Uterus (tissue), 4 donors: Measurements from ENCODE around the gene MAPK8IP2. TPM values are rescaled to one million over a fixed set of nuclear protein-coding genes. Genes with fewer than 3 reads are reported as not detected.

Experiments used
- DNase-seq, 2 donors: peaks; one replicate each; pipeline ENCODE4 v3.0.0-alpha.2; 2019 to 2020
- H3K27ac ChIP-seq, 2 donors: fragments of 200-600 bp; sonication (generic); 1 replicate in 1 of 2; 2 replicates in 1 of 2; pipeline ENCODE4 v1.5.1; 2016 to 2018
- H3K27me3 ChIP-seq, 2 donors: fragments of 200-600 bp; sonication (generic); one replicate each; pipeline ENCODE4 v1.5.1; 2018 to 2019; ENCODE audit warnings: control low read depth in 1 of 2
- H3K36me3 ChIP-seq, 2 donors: fragments of 200-600 bp; sonication (generic); one replicate each; pipeline ENCODE4 v1.5.1; 2019; ENCODE audit warnings: control low read depth in 1 of 2
- H3K4me1 ChIP-seq, 2 donors: fragments of 200-600 bp; sonication (generic); one replicate each; pipeline ENCODE4 v1.5.1; 2018 to 2019; ENCODE audit warnings: control low read depth in 1 of 2
- H3K4me3 ChIP-seq, 2 donors: fragments of 200-600 bp; sonication (generic); 1 replicate in 1 of 2; 2 replicates in 1 of 2; pipeline ENCODE4 v1.5.1; 2018 to 2019; ENCODE audit warnings: mild to moderate bottlenecking in 1 of 2
- H3K9me3 ChIP-seq, 2 donors: fragments of 200-600 bp; sonication (generic); one replicate each; pipeline ENCODE4 v1.5.1; 2019; ENCODE audit warnings: control low read depth in 1 of 2
- CTCF ChIP-seq, 4 experiments: fragments of 200-600 bp in 2 of 4; fragments of 450-650 bp in 2 of 4; sonication (generic) in 2 of 4; IDR thresholded peaks; one replicate each; pipeline ENCODE4 v1.5.1; 2016 to 2019; ENCODE audit warnings: antibody characterized with exemption in 4 of 4, mild to moderate bottlenecking in 2 of 4, moderate library complexity in 1 of 4
- POLR2A ChIP-seq, 2 donors: fragments of 450-650 bp; IDR thresholded peaks; one replicate each; pipeline ENCODE4 v1.6.1; 2016; ENCODE audit warnings: antibody characterized with exemption in 2 of 2, mild to moderate bottlenecking in 1 of 2, moderate library complexity in 1 of 2
- intact Hi-C: fragments of 100-400 bp; cut with DNase I; formaldehyde crosslinking; loops from one replicate; pipeline ENCODE4 v1.15.1; 2023; ENCODE audit warnings: low total_unique reads
- total RNA-seq, 4 donors: library from RNA; depleted of rRNA in 3 of 4; stranded (reverse); fragments of >200 nt in 3 of 4; gene quantifications; one replicate each; pipeline versions ENCODE4 v1.1.0 to v1.2.4, GENCODE V29; 2014 to 2023
- donor health status: DM: yes; HTN: yes; CAD: no.

Gene MAPK8IP2
- total RNA-seq, 4 donors from 2014 or later, result 1.7 to 6.1 (median 5.2) TPM; not detected in 1

DNA sequence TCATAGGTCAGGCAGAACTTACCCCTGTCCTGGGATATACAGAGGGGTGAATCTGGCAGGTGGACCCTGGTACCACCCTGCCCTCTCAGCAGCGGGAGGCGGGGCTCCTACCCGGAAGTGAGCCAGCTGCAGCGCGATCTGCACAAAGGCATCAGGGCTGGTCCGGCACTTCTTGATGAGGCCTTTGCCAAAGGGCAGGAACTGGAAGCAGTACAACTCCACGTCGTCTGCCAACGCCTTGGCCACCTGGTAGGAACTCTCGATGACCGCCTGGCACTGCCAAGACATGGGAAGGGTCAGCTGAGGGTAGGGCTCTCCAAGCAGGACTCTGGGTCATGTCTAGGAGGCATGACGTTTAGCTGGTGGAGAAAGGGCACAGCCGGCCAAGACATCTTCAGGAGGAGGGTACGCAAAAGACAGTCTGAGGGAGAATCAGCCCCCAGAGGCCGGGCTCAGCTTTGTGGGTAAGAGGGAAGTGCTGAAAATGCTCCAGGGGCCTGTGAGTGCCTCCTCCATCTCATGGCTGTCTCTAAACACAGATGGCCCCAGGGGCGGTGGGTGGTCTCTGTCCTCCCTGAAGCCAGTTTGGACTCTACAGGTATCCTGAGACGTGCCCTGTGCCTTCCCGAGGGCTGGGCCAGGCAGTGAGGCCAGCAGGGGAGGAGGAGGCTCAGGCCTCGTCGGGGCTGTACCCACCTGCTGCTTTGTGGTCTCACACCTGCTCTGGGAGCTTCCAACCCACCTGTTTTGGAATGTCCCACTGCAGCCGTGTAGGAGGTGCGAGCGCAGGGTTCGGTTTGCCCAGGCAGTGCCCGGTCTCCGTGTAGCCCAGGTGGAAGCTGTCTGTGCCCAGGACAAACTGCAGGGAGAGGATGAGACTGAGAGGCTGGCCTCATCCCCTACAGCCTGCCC, 29.1 kb upstream of the MAPK8IP2 start:
- Histone ChIP-seq H3K27ac (no peak overlapping the region), H3K9me3 (no peaks in the 10 kb centered on the region), H3K27me3 (no peaks in the 10 kb centered on the region), H3K4me1 (no peaks in the 10 kb centered on the region), H3K4me3 (no peak overlapping the region), H3K36me3 (no peaks in the 10 kb centered on the region)
- intact Hi-C loops, result no loop called here
- no peak for TF ChIP-seq CTCF (IDR thresholded peaks at IDR 0.05)
- TF ChIP-seq POLR2A (IDR thresholded peaks at IDR 0.05), result no peak
- DNase-seq, result no peak

- intact Hi-C loops, result no loop called here
- Histone ChIP-seq H3K36me3 (no peaks in the 10 kb centered on the region), H3K9me3 (no peaks in the 10 kb centered on the region), H3K4me3 (no peak overlapping the region), H3K27ac (no peak overlapping the region), H3K4me1 (no peaks in the 10 kb centered on the region), H3K27me3 (no peaks in the 10 kb centered on the region)
- DNase-seq, result no peak
- TF ChIP-seq CTCF (IDR thresholded peaks at IDR 0.05) (no peak), POLR2A (IDR thresholded peaks at IDR 0.05) (no peak)
Measured at GRCh38 chr22:50572965-50573364, 27.6 kb upstream of the MAPK8IP2 start.

DNA sequence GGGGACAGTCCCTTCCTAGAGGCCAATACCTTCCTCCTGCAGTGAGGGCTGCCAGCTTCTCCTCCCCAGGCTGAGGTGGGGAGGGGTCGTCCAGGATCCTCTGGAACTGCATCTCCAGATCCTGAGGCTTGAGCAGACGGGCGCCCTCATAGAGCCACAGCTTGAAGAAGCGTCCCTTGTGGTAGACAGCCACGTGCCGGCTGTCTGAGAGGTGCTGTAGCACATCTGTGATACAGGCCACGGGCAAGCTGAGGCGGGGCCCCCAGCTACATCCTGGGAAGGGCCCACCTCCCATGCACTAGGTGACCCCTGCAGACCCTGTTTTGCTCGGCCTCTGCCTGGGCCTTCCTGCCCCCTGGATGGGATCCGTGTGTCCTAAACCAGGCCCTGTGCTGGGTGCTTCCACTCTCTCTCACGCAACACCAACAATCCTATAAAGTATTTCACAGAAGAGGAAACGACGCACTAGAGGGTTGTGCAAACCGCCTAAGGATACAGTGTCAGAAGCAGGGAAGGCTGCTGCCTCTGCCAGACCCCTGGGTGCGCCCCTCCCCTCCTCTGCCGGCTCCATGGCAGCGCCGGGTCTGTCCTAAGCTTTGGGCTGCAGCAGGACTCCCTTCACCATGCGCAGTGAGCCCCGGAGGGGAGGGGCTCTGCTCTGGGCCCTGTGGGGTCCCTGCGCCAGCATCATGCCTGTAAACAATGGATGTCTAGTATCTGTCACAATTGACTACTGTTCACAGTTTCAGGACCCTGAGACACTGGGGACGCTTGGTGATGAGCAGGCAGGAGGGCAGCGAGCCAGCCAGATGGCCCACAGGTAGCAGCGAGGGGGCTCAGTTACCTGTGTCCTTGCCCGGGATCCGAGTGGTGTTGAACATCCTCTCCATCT, 26.9 kb upstream of the MAPK8IP2 start:
- no peak overlapping the region for H3K27ac ChIP-seq
- H3K9me3 ChIP-seq, result no peaks in the 10 kb centered on the region
- intact Hi-C loops, result no loop called here
- H3K36me3 ChIP-seq, result no peaks in the 10 kb centered on the region
- H3K4me1 ChIP-seq, result no peaks in the 10 kb centered on the region
- H3K27me3 ChIP-seq, result no peaks in the 10 kb centered on the region
- no peak overlapping the region for H3K4me3 ChIP-seq
- no peak for TF ChIP-seq CTCF (IDR thresholded peaks at IDR 0.05)
- DNase-seq, result no peak

- TF ChIP-seq CTCF (IDR thresholded peaks at IDR 0.05) (no peak), POLR2A (IDR thresholded peaks at IDR 0.05) (no peak)
- no peak for DNase-seq
- H3K27me3 ChIP-seq, result no peaks in the 10 kb centered on the region
- intact Hi-C loops, result no loop called here
- H3K9me3 ChIP-seq, result no peaks in the 10 kb centered on the region
- no peak overlapping the region for H3K4me3 ChIP-seq
- no peaks in the 10 kb centered on the region for H3K4me1 ChIP-seq
- H3K36me3 ChIP-seq, result no peaks in the 10 kb centered on the region
- no peak overlapping the region for H3K27ac ChIP-seq
Measured at GRCh38 chr22:50574383-50574755, 26.2 kb upstream of the MAPK8IP2 start.
